HG03175 (cell line): ENCODE measurements around the gene EFCAB11.
A peak's percentile ranks its signal among the peaks of the same experiment; 100 is the strongest.
"Not testable (repeated sequence)": the region's sequence is repeated elsewhere in the genome, so short reads cannot be mapped to it uniquely, and the experiment has no call there.

ENCODE experiments used
- ATAC-seq: cut with Tn5 transposase; IDR thresholded peaks from one replicate; pipeline ENCODE4 v1.9.1; 2021; ENCODE audit warnings: mild to moderate bottlenecking, moderate library complexity; ENCODE audit not compliant: unreplicated experiment

The EFCAB11 gene

DNA sequence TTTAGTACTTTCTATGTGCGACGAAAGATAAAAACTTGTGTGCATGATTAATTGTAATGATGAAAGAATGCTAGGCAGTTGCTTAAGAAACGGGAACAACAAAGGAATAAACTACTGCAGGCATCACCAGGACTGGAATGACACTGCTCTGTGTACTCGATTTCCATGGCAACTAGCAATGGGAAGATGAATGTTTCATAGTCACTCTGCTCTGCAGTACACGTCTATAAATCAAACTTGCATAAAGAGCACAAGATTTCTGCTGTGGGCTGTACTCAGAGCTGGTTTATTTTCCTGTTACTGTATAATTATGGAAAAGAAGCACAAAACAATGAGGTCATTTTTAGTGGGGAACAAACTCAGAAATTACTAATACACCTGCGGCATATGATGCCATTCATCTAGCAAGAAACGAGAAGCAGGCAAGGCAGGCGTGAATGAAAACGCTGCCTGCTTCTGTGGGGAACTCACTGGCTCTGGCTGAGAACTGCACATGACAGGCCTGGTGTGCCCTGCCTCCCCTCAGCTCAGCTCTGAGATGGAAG lies 41.8 kb downstream of the EFCAB11 start:
- no peak for ATAC-seq

DNA sequence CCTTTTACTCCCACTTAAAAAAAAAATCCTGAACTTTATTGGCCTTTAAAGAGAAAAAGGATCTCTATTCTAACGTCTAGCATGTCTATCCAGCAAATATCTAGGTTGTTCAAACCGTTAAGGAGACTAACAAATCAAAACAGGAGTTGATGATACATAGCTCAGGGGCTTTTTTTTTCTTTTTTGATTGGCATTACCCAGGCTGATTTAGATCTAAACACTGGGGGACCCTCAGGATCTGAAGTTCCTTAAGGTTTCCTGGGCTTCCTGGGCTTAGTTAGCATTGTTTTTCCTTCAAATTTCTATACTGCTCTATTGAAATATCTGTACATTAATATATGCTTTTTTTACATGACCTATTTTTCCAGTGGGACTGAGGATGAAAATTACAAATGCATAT lies 42.3 kb downstream of the EFCAB11 start:
- no peak for ATAC-seq

DNA sequence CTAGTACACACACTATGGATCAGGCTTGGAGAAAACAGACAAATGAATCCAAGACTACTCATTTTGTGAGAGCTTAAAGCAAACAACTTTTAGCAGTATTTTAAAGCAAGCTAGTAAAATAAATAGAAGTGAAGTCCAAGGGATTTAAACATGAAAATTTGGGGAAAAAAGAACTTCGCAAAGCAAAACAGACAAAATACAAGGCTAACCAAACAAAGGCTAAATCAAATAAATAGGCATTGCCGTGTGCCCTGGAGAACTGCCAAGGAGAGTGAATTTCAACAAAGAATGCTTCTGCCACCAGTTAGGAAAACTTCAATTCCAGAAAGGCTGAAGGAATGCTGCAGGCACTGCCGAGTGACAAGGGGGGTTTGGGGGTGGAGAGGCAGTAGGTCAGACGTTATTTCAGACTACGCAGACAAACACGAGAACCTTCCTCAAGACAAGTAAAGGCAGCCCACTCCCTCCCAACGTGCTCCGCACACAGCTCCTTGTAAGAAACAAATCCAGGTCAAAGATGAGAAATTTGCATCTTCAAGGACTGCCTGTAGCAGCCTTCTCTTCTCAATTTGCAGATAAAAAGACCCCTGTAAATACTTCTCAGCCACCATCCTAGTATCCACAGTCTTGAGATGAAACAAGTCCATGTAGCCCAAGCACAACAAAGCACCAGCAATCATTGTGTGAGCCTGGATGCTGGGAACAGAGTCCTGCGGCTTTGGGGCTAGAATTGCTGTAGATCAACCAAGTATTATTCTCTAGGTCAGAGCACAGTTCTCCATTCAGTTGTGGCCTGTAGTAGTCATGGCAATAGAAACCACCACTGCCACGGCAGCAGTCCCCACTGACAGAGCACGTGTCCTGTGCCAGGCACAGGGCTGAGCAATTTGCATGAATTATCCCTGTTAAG lies 43.3 kb downstream of the EFCAB11 start:
- ATAC-seq, result no peak

DNA sequence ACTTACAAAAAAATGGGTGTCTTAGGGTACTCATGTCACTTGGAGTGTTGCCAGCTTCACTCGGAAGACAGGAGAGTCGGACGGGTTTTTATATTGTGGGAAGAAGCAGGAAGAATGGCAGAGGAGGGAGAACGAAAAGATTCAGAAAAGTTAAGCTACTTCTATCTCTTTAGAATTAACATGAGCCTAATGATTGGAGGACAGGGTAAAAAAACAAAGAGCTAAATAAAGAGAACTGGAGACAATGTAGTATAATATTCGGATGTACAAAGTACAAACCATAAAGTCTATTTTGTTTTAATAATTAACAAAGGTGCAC lies 43.9 kb downstream of the EFCAB11 start:
- ATAC-seq, result no peak

DNA sequence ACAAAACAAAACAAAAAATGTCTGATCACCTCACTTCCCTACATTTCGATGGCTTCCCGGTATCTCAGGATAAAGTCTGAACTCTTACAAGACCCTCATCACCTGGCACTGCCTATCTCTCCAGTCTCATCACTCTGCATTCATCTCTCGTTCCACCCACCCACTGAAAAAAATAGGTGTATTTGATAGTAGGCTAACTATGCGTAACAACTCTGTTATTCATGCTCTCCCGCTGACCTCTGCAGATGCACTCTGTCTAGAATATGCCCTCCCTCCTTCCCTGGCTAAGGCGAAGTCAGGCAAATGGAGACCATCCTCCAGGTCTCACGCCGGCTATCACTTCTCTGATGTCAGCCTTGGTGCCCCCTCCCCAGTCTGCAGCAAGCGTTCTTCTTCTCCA lies 44.9 kb downstream of the EFCAB11 start:
- no peak for ATAC-seq

DNA sequence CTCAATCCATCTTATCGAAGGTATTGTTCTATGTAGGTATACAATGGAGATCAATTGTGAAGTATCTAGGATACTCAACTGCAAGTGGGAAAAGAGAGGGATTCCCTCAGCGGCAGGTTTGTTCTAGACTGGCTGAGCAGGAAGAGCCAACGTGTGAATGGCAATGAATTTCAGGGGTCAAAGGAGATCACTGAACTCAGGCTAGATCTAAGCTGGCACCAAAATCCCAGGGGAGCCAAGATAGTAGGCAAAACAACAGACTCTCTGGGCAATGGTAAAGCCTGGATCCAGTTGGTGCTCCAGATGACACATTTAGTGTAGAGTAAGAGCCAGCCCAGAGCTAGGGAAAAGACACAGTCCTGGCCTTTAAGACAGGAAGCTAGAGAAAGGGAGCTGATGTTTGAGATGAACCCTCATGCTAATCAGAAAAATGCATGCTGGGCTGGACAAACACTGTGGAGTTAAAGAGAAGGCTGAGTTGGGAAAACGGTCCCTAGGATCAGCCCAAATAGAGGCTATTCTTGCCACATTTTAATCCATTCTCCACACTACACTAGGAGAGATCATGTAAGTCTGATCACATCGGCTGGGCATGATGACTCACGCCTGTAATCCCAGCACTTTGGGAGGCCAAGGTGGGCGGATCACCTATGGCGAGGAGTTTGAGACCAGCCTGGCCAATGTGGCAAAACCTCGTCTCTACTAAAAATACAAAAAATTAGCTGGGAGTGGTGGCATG lies 45.6 kb downstream of the EFCAB11 start:
- ATAC-seq, result no peak

DNA sequence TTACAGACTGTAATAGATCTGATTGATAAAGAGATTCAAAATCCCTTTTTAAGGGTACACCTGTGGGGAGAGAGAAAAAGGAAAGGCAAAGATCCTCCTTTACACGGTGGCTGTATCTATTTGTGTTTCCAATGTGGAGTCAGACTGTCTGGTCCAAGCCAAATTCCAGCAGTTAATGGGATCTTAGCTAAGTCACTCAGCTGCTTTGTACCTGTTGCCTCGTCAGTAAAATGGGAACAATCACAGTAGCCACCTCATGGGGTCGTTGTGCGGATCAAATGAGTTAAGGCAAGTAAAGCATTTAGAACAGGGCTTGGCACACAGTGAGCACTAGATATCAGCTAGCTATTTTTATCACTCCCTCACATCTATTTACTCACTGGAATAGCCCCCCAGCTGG lies 46.9 kb downstream of the EFCAB11 start:
- ATAC-seq, result no peak

DNA sequence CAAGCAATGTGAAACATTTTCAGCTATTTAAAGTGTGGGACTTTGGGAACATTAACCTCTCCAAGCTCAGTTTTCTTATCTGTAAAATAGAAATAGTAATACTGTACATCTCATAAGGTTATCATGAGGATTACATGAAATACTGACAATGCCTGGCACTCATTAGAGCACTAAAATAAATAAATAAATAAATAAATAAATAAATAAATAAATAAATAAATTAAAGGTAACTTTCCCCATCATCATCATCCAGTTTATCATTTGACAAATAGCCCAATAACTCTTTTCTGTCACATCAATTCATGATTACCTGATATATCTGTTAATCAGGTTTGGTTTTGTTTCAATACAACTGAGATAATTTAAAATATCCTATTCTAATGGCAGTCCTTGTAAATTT lies 48.5 kb downstream of the EFCAB11 start:
- ATAC-seq, result no peak

DNA sequence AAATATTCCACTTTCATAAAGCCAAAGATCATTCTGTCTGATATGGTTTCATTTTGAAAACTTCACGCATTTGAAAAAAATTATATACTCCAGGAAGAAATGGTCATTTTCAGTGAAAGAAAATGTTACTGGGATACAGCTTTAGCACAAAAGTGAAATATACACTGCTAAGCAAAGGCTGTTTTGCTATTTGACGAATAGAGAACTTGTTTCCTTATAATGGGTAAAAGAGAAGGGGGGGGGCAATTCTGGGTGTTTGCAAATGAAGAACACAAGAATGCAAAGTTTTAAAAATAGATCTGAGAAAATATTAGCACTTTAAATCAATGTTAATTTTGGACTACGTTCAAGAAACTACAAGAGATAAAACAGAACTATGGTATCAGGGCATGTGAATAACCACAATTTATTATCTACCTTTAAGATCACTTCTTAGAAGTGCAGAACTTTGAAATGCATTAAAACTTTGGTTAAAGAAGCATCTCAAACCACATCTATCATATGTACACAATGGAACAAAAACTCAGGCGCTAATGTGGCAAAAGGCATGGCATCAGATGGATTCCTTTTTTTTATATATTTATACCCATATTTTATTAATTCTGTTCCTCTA lies 51.1 kb downstream of the EFCAB11 start:
- no peak for ATAC-seq

DNA sequence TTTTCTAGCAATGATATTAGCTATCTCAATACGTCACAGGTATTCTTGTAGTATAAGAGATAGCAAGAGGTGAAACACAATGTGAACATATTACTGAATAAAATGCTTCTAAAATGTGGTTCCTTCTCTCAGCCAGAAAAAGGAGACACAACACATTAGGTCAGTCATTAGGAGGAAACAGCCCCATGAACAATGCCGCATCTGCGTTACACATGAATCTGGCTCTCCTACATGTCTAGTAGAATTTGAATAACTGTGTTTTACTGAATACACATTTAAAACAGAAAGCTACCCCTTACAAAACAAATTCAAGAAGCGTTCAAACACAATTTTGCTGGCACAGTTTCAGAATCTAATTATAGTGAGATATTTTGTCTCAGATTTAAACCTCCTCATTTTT lies 51.6 kb downstream of the EFCAB11 start:
- no peak for ATAC-seq

DNA sequence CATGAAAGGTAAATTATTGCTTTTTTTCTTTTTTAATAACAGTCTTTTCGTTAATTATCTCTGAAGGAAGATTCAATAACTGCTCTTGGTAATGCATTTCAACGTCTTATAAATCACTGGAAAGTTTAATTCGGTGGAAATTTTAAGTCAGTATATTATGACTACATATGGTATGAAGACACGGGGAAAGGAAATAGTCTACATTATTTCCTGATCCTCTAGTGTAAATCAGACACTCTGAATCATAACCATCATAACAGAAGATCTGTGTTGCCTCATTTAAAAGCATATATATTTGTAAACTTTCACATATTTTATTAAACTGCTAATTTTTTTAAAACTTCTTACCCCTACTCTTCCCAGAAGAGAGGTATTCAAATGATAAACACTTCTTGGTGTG lies 53.7 kb downstream of the EFCAB11 start:
- ATAC-seq, result no peak

DNA sequence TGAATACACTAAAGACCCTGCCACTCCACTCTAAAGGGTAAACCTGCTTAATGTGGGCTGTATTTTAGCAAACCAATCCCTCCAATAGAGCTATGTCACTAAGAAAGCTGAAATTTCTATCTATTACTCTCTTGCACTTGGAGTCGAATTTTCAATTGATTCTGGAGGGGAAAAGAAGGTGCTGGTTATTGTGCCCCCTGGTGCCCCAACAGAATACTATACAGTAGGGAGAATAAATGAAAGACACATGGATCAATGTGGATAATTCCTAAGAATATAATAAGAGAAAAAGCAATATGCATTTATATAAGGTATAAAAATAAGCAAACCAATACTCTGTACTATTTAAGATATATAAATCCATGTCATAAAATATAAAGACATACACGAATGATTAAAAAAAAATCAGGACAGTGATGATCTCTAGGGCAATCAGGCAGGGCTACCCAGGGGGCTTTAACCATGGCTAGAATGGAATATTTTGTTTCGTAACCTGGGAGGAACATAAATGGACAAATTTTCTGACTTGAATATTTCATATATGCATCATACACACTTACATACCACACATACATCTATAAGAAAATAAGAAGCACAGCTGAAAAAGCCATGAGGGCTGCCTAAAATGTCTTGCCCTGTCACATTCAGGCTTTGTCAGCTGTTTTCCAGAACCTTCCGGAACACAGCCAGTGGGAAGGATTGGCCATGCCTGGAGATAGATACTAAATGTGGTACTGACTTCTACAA lies 54.4 kb downstream of the EFCAB11 start:
- ATAC-seq, result no peak

DNA sequence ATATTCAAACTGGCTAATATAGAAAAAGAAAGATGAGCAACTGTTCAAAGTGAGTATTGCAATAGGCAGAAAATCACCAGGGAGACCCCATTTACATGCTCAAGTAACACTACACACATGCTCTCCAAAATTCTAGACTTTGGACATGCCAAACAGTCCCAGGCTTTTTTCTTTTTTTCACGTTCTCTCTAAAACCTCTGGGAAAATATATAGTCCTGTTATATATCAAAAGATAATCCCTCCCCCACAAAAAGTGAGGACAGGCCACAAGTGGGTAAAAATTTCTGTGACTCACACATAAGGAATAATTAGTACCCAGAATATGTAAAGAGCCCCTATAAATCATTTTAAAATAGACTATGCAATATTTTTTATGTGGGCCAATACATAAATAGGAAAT lies 55.2 kb downstream of the EFCAB11 start:
- ATAC-seq, result no peak

DNA sequence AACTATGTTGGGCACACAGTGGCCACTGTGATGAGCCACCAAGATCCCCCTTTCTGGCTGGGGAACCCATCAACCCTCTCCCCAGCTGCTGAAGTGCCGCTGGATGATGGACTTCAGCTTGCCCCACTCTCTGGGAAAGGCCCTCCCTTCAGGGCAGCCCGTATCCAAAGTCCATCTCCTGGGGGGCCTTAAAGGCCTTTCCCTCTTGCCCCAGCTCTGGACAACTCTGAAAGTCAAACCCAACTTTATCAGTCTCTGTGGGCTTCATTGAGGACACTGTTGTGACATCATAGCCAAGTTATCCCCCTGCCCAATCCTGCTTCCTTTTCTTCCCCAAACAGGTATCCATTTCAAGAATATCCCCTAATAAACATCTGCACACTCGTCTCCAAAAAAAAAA lies 61.1 kb downstream of the EFCAB11 start:
- not testable (repeated sequence) for ATAC-seq

DNA sequence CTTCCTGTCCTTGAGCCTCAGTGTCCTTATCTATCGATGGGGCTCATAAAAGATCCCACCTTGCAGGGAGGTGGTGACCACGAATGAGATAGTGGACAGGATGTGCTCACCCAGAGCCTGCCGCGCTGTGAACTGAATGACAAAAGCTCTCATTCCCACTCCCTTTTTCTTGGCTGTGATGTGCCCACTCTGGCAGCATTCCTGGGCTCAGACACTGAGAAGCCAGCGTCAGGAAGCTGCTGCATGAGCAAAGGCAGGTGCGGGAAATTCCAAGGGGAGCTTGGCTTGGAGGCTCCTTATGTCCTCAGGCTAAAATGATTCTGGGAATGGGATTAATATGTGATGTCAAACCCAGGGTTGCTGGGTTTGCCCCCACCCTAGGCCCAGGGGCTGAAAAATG lies 61.6 kb downstream of the EFCAB11 start:
- ATAC-seq, result no peak

DNA sequence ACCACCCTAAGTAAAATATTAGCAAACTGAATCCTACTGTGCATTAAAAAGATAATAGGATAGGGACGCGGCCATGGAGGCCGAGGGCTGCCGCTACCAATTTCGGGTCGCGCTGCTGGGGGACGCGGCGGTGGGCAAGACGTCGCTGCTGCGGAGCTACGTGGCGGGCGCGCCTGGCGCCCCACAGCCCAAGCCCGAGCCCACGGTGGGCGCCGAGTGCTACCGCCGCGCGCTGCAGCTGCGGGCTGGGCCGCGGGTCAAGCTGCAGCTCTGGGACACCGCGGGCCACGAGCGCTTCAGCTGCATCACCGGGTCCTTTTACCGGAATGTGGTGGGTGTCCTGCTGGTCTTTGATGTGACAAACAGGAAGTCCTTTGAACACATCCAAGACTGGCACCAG lies 62.8 kb downstream of the EFCAB11 start:
- ATAC-seq, result not testable (repeated sequence)

DNA sequence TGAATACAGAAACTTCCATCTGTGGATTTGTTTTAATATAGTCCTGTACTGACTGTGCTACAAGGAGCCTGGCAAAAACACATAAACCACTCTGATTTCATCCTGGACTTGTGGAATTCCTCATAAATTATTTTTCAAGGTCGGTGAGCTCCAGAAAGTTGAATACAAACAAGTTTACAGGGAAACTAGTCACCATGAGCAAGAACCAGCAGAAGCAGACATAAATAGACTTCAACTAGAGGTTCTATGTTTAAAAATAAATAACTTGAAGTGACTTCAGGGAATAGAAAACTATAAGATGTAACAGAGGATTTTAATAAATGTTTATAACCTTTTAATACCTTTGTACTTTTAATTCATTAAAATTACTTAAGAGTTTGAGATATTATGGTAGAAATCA lies 63.5 kb downstream of the EFCAB11 start:
- ATAC-seq, result no peak

DNA sequence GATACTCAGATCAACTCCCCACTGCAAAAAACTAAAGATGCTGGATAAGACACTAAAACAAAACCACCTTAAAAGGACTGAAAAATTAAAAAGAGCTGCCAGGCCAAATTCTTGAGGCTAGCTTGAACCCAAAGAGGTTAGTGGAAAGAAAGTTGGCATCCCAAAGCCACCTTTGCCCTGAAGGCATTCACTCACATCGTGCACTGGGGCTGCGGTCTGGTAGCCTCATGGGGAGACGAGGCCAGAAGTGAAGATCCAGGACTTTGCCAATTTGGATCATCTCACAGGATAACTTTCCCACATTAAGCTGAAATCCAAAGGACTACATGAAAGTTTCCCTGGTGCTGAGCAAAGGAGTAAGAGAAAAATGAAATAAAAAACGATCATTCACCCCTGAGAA lies 63.9 kb downstream of the EFCAB11 start:
- no peak for ATAC-seq

DNA sequence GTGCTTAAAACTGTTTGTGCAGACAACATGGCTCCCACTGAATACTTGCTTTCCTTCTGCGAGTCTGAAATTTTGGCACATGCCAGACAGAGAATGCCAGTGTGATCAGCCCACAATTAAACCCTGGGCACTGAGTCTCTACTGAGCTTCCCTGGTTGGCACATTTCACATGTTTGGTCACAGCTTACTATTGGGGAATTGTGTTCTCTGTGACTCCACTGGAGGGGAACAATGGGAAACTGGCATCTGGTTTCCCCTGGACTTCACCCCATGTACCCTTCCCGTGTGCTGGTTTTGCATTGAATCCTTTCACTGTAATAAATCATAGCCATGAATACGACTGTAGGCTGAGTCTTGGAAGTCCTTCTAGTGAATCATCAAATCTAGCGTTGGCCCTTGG lies 64.9 kb downstream of the EFCAB11 start:
- no peak for ATAC-seq

DNA sequence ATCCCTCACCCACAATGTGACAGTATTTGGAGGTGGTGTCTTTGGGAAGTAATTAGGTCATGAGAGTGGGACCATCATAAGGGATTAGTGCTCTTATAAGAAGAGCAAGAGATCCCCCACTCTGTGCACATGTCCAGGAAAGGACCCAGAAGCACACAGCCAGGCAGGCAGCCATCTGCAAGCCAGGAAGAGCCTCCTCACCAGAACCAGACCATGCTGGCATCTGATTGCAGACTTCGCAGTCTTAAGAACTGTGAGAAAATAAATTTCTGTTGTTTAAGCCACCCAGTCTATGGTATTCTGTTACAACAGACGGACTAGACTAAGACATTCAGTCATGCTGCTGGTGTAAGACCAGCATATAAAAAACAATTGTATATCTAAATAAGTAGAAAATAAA lies 69.8 kb downstream of the EFCAB11 start:
- ATAC-seq, result no peak

DNA sequence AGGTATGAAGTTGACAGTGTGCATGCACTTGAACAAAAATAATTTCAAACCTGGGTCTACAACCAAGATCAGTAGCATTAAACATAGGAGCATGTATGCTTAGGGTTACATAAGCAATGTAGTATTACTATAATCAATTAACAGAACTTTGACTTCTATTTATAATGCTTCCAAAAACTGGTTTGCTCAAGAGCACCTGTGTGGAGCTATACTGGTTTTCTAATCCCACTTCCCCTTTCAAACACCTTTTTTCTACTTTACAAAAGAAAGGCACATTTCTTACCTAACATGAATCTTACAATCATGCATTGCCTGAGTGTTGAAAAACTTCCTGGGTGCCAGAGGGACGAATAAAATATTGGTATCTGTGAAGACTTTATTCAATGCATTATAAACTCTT lies 72.7 kb downstream of the EFCAB11 start:
- peak; percentile 72 for ATAC-seq
